C4-2B (cell line): ENCODE data around the gene CATSPER1.

ENCODE experiments used
- CTCF ChIP-seq: fragments of 450-650 bp; conservative IDR thresholded peaks from 2 replicates; pipeline ENCODE4 v1.5.1; 2017; ENCODE audit warnings: mild to moderate bottlenecking
- ZFX ChIP-seq: fragments of 450-650 bp; IDR thresholded peaks from 2 replicates; pipeline ENCODE4 v1.6.1; 2017

GRCh38 chr11:66037327-66037726 lies 11.0 kb upstream of the CATSPER1 start:
- no peak for TF ChIP-seq CTCF
- no peak for TF ChIP-seq ZFX
